ENCODE data around the gene ECSIT.

DNA sequence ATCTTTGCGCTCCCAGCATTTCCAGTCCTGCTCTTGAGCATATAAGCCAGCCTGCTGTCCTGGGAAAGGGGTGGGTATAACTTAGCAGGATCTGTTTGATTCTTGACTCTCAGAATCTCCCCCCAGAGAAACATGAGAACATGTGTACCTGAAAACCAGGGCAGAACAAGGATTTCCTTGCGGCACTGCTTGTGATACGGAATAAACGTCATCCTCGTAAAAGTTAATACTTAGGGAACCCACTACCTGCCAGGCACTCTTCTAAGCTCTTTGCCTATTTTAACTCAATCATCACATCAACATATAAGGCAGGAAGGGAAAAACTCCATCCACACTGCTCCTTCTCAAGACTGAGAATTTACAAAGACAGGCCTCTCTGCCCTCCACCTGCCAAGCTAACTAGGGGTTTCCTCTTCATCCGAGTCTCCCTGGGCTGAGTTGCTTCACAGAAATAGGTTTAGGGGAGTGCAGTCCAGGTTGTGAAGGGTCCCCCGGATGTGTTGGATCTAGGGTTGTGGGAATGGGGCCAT lies 24.4 kb downstream of the ECSIT start:
- no peak for TF ChIP-seq POLR2A (IDR thresholded peaks at IDR 0.05)
- no peak for TF ChIP-seq CTCF (IDR thresholded peaks at IDR 0.05)
